GM19438 (cell line): ENCODE data around the gene AFF3.

Experiments
- ATAC-seq: cut with Tn5 transposase; IDR thresholded peaks from one replicate; pipeline ENCODE4 v1.9.1; 2021; ENCODE audit warnings: low read depth; ENCODE audit not compliant: unreplicated experiment

Gene AFF3

GRCh38 chr2:99602476-99602875 lies 539.9 kb downstream of the AFF3 start:
- ATAC-seq, result no peak

GRCh38 chr2:99600981-99601651 lies 541.3 kb downstream of the AFF3 start:
- ATAC-seq, result no peak

DNA sequence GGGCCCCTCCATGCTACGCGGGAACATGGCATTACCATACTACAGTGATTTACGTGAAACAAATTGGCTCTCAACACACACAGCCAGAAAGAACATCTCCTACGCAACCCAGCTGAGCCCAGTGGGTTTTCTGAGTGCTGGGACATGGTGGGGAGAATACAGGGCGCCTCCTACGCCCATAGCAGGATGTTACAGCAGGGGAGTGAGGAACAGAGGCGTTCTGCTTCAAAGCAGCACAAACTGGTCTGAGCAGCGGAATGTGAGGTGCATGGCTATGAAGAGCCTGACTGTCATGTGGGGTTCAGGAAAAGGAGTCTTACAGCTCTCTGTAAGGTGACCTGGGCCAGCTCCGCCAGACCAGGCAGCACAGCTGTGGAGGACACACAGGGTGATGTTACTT lies 543.9 kb downstream of the AFF3 start:
- no peak for ATAC-seq

DNA sequence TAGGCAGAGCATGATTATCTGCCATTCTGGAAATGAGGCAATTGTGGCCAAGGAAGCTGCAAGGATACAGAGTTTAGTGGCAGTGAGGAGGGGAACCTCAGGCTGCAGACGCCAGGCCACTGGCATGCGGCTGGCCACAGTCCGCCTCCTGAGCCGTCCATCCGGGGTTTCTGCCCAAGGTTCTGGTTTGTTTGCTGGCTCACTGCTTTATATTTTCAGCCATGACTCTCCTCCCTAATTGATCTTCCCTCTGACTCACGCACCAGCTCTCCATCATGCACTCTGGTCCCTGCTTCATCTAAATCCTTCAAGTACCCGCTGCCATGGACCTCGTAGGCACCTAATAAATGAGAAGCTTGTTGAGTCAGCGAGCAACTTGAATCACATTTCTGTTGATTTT lies 544.8 kb downstream of the AFF3 start:
- no peak for ATAC-seq

GRCh38 chr2:99595373-99595772 lies 547.0 kb downstream of the AFF3 start:
- ATAC-seq, result no peak

- no peak for ATAC-seq
Observed at GRCh38 chr2:99593692-99594427, 548.5 kb downstream of the AFF3 start.

DNA sequence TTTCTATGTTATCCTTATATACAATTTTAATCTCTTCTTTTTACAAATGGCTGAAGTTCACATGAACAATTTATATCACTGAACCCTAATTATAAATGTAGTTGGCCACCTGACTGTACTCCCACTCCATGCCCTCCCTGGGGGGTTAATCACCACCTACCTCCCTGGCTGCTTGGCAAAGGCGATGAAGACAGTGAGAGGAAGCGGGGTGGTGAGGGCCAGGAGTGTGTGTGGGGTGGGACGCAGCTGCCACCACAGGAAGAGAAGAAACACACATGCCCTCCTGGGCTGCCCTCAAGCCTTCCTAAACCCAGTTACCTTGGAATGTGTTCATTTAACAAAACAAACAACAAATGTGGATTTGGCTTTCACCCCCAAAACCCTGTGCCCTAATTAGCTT lies 565.6 kb downstream of the AFF3 start:
- ATAC-seq, result no peak

DNA sequence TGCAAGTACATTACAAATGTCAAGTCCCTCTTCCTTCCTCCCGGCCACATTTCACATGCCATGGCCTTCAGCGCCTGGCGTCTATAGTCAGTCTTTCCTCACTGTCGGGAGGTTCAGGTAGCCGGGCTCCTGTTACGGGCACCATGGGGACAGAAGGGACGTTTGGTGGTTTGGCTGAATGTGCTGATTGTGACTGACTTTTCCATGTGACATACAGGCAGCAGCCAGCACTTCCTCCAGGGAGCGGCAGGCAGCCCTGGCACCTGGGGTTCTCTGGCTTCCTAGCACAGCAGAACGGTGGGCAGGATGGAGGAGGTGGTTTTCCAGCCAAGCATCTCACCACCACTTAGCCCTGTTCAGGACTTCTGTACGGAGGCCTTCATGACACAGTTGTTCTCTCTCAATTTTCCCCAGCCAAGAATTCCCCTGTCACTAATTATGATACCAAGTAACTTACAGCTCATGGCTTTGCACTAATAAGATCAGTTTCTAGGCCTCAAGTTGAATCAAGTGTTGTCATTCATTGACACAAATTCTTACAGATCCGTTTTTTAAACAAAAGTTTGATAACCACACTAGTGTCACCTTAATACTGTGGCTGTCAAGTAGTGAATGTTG lies 568.6 kb downstream of the AFF3 start:
- no peak for ATAC-seq

- no peak for ATAC-seq
Observed at GRCh38 chr2:99572373-99573164, 569.8 kb downstream of the AFF3 start.

DNA sequence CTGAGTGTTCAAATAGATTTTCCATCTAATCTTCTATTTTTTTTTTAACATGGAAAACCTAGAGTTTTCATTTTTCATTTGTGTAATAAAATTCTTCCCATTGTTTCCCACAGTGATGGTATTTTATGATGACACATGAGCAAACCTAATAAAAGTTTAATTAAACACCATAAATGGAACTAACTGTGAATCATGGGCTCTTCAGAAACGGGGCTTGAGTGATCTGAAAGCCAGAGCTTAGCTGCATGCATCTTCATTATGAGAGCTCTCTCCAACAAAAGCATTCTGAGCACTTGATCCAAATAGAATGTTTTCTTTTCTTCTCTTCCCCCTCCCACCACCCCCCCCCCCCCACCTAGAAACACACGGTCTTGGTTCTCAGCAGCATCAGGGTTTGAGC lies 570.4 kb downstream of the AFF3 start:
- ATAC-seq, result no peak

DNA sequence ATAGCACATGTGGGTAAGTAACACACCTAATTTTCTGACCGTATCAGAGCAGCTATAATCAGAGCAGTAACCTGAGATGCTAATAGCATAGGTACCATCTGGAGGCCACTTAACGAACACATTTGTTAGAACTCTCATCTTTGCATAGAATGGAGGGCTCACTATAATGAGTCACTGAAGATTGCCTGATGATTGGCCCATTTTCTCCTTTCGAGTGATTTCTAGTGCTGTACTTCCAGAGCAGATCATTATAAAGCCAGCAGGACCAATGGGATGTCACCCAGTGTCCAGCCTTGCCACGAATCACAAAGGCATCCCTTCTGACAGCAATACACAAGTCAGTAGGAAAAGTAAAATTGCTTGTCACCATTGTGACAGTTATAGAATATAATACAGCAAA lies 570.9 kb downstream of the AFF3 start:
- no peak for ATAC-seq

DNA sequence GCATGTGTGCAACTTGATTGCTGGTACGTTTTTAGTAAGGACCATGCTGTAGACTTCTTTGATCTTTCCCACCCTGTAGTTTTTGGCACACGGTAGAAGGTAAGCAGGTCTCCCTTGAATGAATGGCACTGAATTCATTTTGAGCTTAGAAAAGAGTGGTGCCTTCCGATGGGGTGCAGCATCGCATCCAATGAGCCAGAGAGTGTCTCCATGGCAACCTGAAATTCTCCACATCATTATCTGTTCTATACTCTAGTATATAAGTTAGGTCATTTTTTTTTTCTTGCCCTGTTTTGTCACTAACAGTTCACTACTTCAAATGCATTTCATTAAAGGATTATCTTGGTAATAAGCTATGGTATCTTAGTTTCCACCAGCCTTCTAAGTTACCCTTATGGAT lies 571.4 kb downstream of the AFF3 start:
- ATAC-seq, result no peak

- ATAC-seq, result no peak
Observed at GRCh38 chr2:99569386-99569785, 573.0 kb downstream of the AFF3 start.

- ATAC-seq, result no peak
Observed at GRCh38 chr2:99565227-99565626, 577.2 kb downstream of the AFF3 start.

DNA sequence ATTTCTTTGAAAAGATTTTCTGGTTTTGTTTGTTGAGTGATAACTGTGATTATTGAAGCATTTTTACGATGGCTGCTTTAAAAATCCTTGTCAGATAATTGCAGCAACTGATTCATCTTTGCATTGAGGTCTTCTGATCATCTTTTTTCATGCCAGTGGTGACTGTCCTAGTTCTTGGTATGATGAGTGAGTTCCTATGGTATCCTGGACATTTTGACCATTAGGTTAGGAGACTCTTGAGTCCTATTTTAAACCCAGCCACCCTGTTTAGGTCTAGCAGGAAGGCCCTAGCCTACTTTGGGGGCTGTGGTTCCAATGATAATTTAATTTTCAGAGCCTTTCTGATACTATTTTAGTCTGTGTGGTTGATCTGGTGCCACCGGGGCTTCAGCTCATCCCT lies 579.9 kb downstream of the AFF3 start:
- no peak for ATAC-seq

GRCh38 chr2:99561804-99562203 lies 580.6 kb downstream of the AFF3 start:
- ATAC-seq, result no peak

DNA sequence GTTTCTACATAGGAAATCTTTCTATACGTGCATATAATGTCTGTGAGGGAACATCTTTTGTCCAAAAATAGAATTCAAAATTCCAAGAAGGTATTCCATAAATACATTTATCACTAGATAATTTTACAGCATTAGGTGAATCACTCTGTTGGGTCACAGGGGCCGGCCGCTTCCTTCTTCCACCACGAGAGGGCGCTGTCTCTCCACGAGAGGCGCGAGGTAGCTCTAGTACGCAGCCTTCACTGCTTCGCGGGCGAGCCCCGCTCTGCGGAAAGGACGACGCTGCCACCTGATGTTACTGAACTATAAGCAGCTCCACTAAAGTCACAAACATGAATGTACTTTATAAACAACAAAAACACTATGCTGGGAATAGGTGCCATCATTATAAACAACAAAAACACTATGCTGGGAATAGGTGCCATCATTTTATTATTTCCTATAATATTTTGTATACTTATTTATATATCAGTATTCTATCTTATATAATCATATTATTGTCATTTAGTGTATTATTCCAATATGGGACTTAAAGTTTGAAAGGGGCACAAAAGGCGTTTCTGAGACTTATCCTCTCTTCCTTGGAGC lies 583.2 kb downstream of the AFF3 start:
- ATAC-seq, result no peak

- ATAC-seq, result no peak
Observed at GRCh38 chr2:99555404-99555803, 587.0 kb downstream of the AFF3 start.

DNA sequence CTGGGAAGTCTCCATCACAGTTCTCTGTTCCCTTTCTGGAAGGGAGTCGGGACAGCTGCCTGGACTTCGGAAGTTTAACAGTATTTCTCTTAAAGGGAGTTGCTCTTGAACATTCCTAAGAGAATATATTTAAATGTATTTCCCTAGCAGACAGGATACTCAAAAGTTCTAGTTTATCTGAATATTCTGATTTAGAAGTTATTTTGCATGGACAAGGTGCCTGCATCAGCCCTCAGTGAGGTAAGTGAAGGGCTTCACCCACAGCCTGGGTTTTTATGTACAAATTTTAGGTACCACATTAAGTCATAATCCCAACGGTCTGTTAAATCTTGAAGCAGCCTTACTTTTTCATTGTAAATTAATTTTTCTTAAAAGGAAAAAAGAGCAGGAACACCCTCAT lies 587.5 kb downstream of the AFF3 start:
- no peak for ATAC-seq

- ATAC-seq, result no peak
Observed at GRCh38 chr2:99554238-99554637, 588.2 kb downstream of the AFF3 start.

DNA sequence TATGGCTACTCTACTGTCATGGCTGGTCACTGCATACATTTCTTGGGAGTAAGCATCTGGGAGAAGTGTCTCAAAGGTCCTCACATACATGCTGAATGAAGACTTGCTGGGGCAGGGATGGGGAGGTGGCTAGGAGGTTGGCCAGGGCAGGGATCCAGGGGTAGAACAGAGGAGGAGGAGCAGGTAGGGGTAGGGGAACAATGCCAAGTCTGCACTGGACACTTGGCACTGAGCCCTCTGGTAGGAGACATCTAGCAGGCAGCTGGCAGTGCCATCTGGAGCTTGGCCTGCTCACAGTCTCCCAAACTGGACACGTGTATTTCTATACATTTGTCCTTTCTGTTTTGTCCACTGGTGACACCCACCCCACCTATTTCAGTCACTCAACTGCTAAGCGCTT lies 589.9 kb downstream of the AFF3 start:
- no peak for ATAC-seq
